ENCODE measurements around the gene MEI4.

Gene MEI4

GRCh38 chr6:77774457-77774856, 121.6 kb downstream of the MEI4 start:
- no peak overlapping the region for H3K4me3 ChIP-seq
- DNase-seq (ENCODE audit: low spot score) = no peak
- H3K27ac ChIP-seq = no peak overlapping the region
- TF ChIP-seq CTCF (IDR thresholded peaks at IDR 0.05) = no peak

- Histone ChIP-seq H3K27ac (no peak overlapping the region), H3K4me3 (no peak overlapping the region)
- no peak for DNase-seq (ENCODE audit: low spot score)
- no peak for TF ChIP-seq CTCF (IDR thresholded peaks at IDR 0.05)
These were observed 123.6 kb downstream of the MEI4 start for GRCh38 chr6:77776441-77776840.

- Histone ChIP-seq H3K27ac (no peak overlapping the region), H3K4me3 (no peak overlapping the region)
- DNase-seq (ENCODE audit: low spot score) = no peak
- TF ChIP-seq CTCF (IDR thresholded peaks at IDR 0.05) = no peak
These were observed 125.7 kb downstream of the MEI4 start for GRCh38 chr6:77778527-77778926.

- Histone ChIP-seq H3K27ac (no peak overlapping the region), H3K4me3 (no peak overlapping the region)
- TF ChIP-seq CTCF (IDR thresholded peaks at IDR 0.05) = no peak
- no peak for DNase-seq (ENCODE audit: low spot score)
These were observed 134.2 kb downstream of the MEI4 start for GRCh38 chr6:77786935-77787629.

GRCh38 chr6:77796824-77797809, 144.3 kb downstream of the MEI4 start:
- no peak overlapping the region for H3K4me3 ChIP-seq
- no peak overlapping the region for H3K27ac ChIP-seq
- no peak for TF ChIP-seq CTCF (IDR thresholded peaks at IDR 0.05)
- no peak for DNase-seq (ENCODE audit: low spot score)

- no peak for TF ChIP-seq CTCF (IDR thresholded peaks at IDR 0.05)
- H3K4me3 ChIP-seq = no peak overlapping the region
- no peak overlapping the region for H3K27ac ChIP-seq
- no peak for DNase-seq (ENCODE audit: low spot score)
These were observed 159.5 kb downstream of the MEI4 start for GRCh38 chr6:77812304-77812703.

Measured in coronary artery (tissue), 2 donors.